ENCODE results near the gene GRK5. TPM values are rescaled to one million over a fixed set of nuclear protein-coding genes. Genes with fewer than 3 reads are reported as not detected.

Gene GRK5
- total and polyA plus RNA-seq, 8 donors, result 10.9 to 95.9 (median 34.0) TPM

- Histone ChIP-seq H3K36me3 (peaks cover 0 to 12% (median 4%) of the 10 kb centered on the region in 4 donors), H3K27ac (peak overlapping the region; percentile 37 to 88 (median 56)), H3K4me3 (no peak overlapping the region), H3K4me1 (peaks cover 10 to 62% (median 10%) of the 10 kb centered on the region in 4 donors), H3K27me3 (no peaks in the 10 kb centered on the region), H3K9me3 (no peaks in the 10 kb centered on the region)
- DNase-seq, result no peak
- intact Hi-C loops (cut with DNase I; ENCODE audit: low total_unique reads), result no loop called here
- 73 to 84% (median 82%) methylated on average over 12 to 13 of the region's 13 CpGs for WGBS, 5 donors
- no peak for TF ChIP-seq POLR2A (IDR thresholded peaks at IDR 0.05)
- no peak for TF ChIP-seq EP300 (IDR thresholded peaks at IDR 0.05)
- TF ChIP-seq CTCF (IDR thresholded peaks at IDR 0.05), result no peak
- no peak for TF ChIP-seq POLR2AphosphoS5 (IDR thresholded peaks at IDR 0.05)
These were observed 197.5 kb downstream of the GRK5 start for GRCh38 chr10:119404719-119405519.

GRCh38 chr10:119405520-119405807, 198.1 kb downstream of the GRK5 start:
- H3K27me3 ChIP-seq, result no peaks in the 10 kb centered on the region
- intact Hi-C loops (cut with DNase I; ENCODE audit: low total_unique reads), result no loop called here
- WGBS, 5 donors, result 76 to 88% (median 82%) methylated on average over 8 of the region's 8 CpGs
- H3K27ac ChIP-seq, result peak overlapping the region; percentile 47 to 88 (median 59)
- no peak for DNase-seq
- H3K4me1 ChIP-seq, result peaks cover 10 to 62% (median 10%) of the 10 kb centered on the region in 4 donors
- H3K9me3 ChIP-seq, result no peaks in the 10 kb centered on the region
- TF ChIP-seq CTCF (IDR thresholded peaks at IDR 0.05) (no peak), EP300 (IDR thresholded peaks at IDR 0.05) (no peak), POLR2A (IDR thresholded peaks at IDR 0.05) (no peak), POLR2AphosphoS5 (IDR thresholded peaks at IDR 0.05) (no peak)
- no peak overlapping the region for H3K4me3 ChIP-seq
- peaks cover 0 to 8% (median 0%) of the 10 kb centered on the region in 4 donors for H3K36me3 ChIP-seq

- Histone ChIP-seq H3K9me3 (no peaks in the 10 kb centered on the region), H3K36me3 (peaks cover 0 to 8% (median 0%) of the 10 kb centered on the region in 4 donors), H3K4me1 (peaks cover 8 to 58% (median 10%) of the 10 kb centered on the region in 4 donors), H3K27me3 (no peaks in the 10 kb centered on the region), H3K4me3 (no peak overlapping the region), H3K27ac (peak overlapping the region in 4 of 5 donors; percentile 47 to 88 (median 58))
- 83 to 100% (median 92%) methylated on average over 3 of the region's 3 CpGs for WGBS, 5 donors
- no peak for DNase-seq
- TF ChIP-seq EP300 (IDR thresholded peaks at IDR 0.05), result no peak
- no peak for TF ChIP-seq CTCF (IDR thresholded peaks at IDR 0.05)
- TF ChIP-seq POLR2AphosphoS5 (IDR thresholded peaks at IDR 0.05), result no peak
- intact Hi-C loops (cut with DNase I; ENCODE audit: low total_unique reads), result no loop called here
These were observed 198.8 kb downstream of the GRK5 start for GRCh38 chr10:119406137-119406536.

- Histone ChIP-seq H3K27me3 (no peaks in the 10 kb centered on the region), H3K9me3 (no peaks in the 10 kb centered on the region), H3K4me1 (peaks cover 2 to 52% (median 10%) of the 10 kb centered on the region in 4 donors), H3K27ac (peak overlapping the region; percentile 19 to 88 (median 56)), H3K36me3 (peaks cover 0 to 8% (median 0%) of the 10 kb centered on the region in 4 donors), H3K4me3 (no peak overlapping the region)
- no peak for DNase-seq
- 72 to 87% (median 78%) methylated on average over 7 of the region's 7 CpGs for WGBS, 5 donors
- TF ChIP-seq CTCF (IDR thresholded peaks at IDR 0.05) (no peak), POLR2A (IDR thresholded peaks at IDR 0.05) (no peak), POLR2AphosphoS5 (IDR thresholded peaks at IDR 0.05) (no peak)
- intact Hi-C loops (cut with DNase I; ENCODE audit: low total_unique reads), result no loop called here
These were observed 199.4 kb downstream of the GRK5 start for GRCh38 chr10:119406601-119407253.
